Measurements from ENCODE around the gene DCLK3. TPM values are rescaled to one million over a fixed set of nuclear protein-coding genes. Genes with fewer than 3 reads are reported as not detected.

Gene DCLK3, protein sequence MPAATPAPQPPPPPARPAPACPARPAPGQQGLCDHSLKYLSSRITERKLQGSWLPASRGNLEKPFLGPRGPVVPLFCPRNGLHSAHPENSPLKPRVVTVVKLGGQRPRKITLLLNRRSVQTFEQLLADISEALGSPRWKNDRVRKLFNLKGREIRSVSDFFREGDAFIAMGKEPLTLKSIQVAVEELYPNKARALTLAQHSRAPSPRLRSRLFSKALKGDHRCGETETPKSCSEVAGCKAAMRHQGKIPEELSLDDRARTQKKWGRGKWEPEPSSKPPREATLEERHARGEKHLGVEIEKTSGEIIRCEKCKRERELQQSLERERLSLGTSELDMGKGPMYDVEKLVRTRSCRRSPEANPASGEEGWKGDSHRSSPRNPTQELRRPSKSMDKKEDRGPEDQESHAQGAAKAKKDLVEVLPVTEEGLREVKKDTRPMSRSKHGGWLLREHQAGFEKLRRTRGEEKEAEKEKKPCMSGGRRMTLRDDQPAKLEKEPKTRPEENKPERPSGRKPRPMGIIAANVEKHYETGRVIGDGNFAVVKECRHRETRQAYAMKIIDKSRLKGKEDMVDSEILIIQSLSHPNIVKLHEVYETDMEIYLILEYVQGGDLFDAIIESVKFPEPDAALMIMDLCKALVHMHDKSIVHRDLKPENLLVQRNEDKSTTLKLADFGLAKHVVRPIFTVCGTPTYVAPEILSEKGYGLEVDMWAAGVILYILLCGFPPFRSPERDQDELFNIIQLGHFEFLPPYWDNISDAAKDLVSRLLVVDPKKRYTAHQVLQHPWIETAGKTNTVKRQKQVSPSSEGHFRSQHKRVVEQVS
- total RNA-seq (2022; extraction: Qiagen RNA extraction), result 0.01 TPM in 1 of 5 replicates, not detected in the others

DNA sequence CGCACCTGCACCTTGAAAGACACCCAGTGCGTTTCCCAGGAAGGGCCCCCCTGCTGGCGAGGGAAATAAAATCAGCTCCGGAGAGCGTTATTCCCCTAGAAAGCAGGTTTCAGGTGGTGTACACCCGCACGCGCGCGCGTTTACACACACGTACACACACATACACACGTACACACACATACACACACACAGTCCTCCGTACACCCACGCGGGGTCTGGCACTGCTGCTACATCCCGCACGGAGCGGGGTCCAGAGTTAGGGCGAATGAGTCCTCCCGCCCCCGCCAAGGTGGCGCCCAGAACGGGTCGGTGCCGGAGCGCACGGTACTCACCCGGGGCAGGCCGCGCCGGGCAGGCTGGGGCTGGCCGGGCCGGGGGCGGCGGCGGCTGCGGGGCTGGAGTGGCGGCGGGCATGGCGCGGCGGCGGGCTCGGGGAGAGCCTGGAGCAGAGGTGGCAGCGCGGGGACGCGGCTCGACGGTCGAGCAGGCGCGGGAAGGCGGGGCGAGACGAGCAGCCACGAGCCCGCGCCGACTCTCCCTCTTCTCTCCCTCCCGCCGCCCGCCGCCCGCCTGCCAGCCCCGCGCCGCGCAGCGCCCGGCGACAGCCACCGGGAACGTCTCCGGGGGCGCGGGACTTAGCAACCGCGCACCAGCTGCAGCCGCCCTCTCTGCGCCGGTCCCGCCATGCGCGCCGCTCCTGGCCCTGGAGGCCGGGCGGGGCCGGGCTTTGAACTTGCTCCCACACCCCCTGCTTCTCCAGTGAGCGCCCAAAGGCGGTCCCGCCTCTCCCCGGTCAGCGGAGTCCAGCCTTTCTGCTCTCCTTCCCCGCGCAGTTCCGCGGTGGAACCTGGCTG, at the start of gene DCLK3:
Gene DCLK3 (minus strand): TSS at position 704 of the 854 bp plus-strand sequence. CDS start 290 bp downstream, at position 414.

Other genes with a start within 250 kb of the DCLK3 start
- gene TRANK1, start 180.5 kb upstream of the DCLK3 start, total RNA-seq (2022; extraction: Qiagen RNA extraction), result 1.1 to 2.1 TPM (median 1.3 TPM) in 5 replicates
- 4.4 to 6.5 TPM (median 6.0 TPM) in 5 replicates for gene EPM2AIP1, start 228.6 kb upstream of the DCLK3 start, total RNA-seq (2022; extraction: Qiagen RNA extraction)
- gene MLH1, start 229.0 kb upstream of the DCLK3 start, total RNA-seq (2022; extraction: Qiagen RNA extraction), result 29.8 to 37.2 TPM (median 31.6 TPM) in 5 replicates

Measured in A549 treated with AZD2906 at 1 μM for 4 hours (cell line).